GM19467 (cell line): ENCODE results near the gene MAFF.
"Not testable (repeated sequence)": the region's sequence is repeated elsewhere in the genome, so short reads cannot be mapped to it uniquely, and the experiment has no call there.

Source experiments
- ATAC-seq: cut with Tn5 transposase; IDR thresholded peaks from one replicate; pipeline ENCODE4 v1.9.1; 2021; ENCODE audit warnings: mild to moderate bottlenecking, moderate library complexity; ENCODE audit not compliant: unreplicated experiment

The MAFF gene

GRCh38 chr22:38201711-38202436 is at the start of gene MAFF:
TSS of gene MAFF (plus strand) at chr22:38201994. CDS start at chr22:38213854, 11,860 bp downstream.
- no peak for ATAC-seq

GRCh38 chr22:38153821-38154562 is 47.8 kb upstream of the MAFF start:
- no peak for ATAC-seq

- not testable (repeated sequence) for ATAC-seq
Measured at GRCh38 chr22:38154563-38154915, 47.3 kb upstream of the MAFF start.

GRCh38 chr22:38155703-38156102 is 46.1 kb upstream of the MAFF start:
- ATAC-seq = no peak

GRCh38 chr22:38162881-38163843 is 38.6 kb upstream of the MAFF start:
- ATAC-seq = no peak

GRCh38 chr22:38163844-38164550 is 37.8 kb upstream of the MAFF start:
- ATAC-seq = no peak

- no peak for ATAC-seq
Measured at GRCh38 chr22:38164551-38164918, 37.3 kb upstream of the MAFF start.

- ATAC-seq = no peak
Measured at GRCh38 chr22:38165922-38166593, 35.7 kb upstream of the MAFF start.

GRCh38 chr22:38167988-38168407 is 33.8 kb upstream of the MAFF start:
- ATAC-seq = no peak

- ATAC-seq = no peak
Measured at GRCh38 chr22:38169116-38169515, 32.7 kb upstream of the MAFF start.

- no peak for ATAC-seq
Measured at GRCh38 chr22:38170469-38170868, 31.3 kb upstream of the MAFF start.

- no peak for ATAC-seq
Measured at GRCh38 chr22:38171927-38172831, 29.6 kb upstream of the MAFF start.

- ATAC-seq = no peak
Measured at GRCh38 chr22:38172832-38173640, 28.8 kb upstream of the MAFF start.

- no peak for ATAC-seq
Measured at GRCh38 chr22:38173641-38173906, 28.2 kb upstream of the MAFF start.

- ATAC-seq = no peak
Measured at GRCh38 chr22:38174626-38175025, 27.2 kb upstream of the MAFF start.

- ATAC-seq = no peak
Measured at GRCh38 chr22:38175206-38176118, 26.3 kb upstream of the MAFF start.

- no peak for ATAC-seq
Measured at GRCh38 chr22:38176170-38176741, 25.5 kb upstream of the MAFF start.
